HG03439 (cell line): ENCODE data around the gene ARID5B.

Experiments used
- ATAC-seq: cut with Tn5 transposase; IDR thresholded peaks from one replicate; pipeline ENCODE4 v1.9.1; 2021; ENCODE audit warnings: mild to moderate bottlenecking, moderate library complexity; ENCODE audit not compliant: unreplicated experiment

The ARID5B gene

DNA sequence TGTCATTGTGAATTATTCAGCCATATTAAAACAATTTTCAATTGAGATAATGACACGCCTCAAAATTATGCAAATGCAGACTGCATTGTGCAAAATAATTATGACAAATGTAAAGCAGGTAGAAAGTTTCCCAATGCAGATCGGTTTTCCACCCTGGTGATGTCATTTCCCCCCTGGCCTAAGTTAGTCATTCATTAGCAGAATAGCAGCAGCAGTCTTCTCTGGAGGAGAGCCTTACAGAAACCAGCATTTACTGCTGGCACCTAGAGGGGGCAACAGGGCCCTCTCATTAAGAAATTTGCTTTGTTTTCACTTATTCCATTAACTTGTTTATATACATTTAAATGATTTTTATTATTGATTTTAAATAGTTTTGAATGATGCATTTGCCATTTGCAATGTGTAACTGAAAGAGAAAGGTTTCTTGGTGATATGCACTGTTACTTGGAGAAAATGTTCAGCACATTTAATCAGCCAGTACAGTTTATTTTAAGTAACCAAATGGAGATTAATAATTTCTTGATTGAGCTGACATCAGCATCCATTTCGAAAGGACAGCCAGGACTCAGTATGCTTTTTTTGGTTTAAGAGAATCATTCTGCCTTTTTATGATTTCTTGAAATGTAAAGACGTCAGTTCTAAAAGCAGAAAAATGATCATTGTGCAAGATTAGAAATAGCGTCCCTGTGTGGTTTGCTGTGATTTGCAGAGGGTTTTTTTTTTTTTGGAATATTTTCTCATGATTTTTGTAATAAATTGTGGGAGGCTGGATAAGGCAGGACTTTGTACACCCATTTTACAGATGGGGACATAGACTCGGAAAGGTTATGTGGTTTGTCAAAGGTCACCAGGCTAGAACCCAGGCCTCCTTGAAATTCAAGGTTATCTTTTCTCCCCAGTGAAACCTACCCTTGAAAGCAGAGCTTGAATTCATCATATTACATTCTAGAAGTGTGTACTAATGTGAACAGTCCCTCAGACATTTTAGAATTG is 3.5 kb downstream of the ARID5B start:
- ATAC-seq: no peak

GRCh38 chr10:61905837-61906561 is 4.5 kb downstream of the ARID5B start:
- no peak for ATAC-seq

- no peak for ATAC-seq
Observed at GRCh38 chr10:61906562-61906901, 5.0 kb downstream of the ARID5B start.

- no peak for ATAC-seq
Observed at GRCh38 chr10:61907011-61907410, 5.5 kb downstream of the ARID5B start.

DNA sequence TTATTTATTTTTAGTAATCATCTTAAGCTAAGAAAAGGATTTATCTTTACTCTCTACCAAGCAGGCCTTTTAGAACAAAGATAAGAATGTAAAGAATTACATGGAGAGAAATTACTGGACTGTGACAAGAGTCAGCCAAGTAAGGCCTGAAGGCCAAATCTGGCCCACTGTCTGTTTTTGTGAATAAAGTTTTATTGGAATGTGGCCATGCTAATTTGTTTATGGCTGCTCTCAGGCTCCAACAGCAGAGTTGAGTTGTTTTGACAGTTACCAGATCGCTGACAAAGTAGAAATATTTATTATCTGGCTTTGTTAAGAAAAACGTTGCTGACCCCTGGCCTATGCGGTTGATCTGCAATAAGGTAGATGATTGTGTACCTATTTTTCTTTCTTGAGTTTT is 6.1 kb downstream of the ARID5B start:
- ATAC-seq: no peak

DNA sequence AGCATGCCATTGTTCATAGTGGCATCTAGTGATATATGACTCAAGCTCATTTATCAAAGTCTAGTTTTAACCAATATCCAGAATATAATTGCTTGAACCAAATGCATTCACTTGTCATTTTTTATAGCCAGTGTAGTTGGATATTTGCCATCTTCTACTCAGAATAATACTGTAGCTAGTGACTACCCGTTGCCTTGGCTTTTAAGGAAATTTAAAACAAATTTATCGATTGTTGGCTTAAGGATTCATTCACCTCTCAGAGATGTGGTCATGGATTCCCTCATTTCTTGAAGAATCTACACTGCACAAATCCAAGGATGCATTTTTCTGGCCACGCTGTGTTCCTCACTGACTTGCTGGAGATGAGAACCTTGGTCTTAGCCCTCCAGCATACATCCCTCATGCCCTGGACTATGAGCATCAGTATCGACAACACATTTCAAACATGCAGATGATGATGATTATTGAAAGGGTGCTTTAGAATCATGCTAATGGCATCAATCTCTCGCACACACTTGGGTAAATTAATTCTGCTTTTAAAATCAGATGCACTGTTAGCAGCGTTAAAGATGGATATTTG is 8.8 kb downstream of the ARID5B start:
- no peak for ATAC-seq

GRCh38 chr10:61910894-61911293 is 9.4 kb downstream of the ARID5B start:
- no peak for ATAC-seq

DNA sequence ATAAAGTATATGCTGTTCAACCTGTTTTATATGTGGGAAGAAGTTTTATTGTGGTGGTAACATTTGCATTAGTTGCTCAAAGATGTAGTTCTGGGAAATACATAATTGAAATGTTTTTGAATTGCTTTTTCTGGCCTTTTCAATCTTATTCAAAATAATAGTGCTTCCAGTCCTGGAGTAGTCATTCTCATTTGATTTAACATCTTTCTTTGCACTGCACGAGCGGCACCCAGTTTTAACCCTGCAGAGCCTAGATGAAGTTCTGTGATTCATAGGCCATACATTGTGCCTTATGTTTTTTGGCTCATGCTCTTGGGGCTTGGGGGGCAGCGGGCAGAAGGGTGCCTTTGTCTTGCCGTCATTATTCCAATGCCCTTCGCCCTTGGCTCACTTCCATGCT is 9.9 kb downstream of the ARID5B start:
- no peak for ATAC-seq

DNA sequence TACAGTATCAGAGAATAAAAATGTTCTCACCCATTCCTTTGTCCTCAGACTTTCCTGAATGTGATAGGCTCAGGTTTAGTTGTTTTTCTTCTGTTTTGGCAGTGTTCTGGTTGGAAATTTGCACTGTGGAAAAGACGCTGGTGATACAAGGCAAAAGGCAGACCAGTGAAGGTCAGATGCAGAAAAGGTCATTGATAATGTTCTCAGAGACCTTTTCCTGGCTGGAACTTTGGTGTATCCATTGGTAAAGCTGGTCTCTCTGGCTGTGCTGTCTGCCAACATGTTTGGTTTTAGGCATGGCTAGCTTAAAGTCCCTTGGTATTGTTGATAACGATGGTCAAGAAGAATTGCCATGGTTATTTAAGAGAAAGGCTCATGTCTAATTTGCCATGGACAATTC is 11.5 kb downstream of the ARID5B start:
- no peak for ATAC-seq

- ATAC-seq: no peak
Observed at GRCh38 chr10:61918140-61918539, 16.6 kb downstream of the ARID5B start.

DNA sequence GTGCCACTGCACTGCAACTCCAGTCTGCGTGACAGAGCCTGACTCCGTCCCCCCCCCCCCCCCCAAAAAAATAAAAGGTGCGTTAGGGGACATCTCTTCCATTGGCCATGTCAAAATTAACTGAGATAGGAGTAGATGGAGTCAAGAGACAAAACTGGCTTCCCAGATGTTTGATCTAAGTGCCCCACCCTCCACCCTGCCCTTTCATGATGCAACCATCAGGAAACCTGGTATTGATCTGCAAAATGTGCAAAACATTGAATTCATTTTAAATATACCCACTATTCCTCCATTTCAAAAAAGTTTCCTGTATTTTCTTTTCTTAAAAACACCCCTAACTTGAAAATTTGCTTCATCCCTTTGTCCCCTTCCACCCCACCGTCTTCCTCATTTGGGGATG is 17.5 kb downstream of the ARID5B start:
- no peak for ATAC-seq

DNA sequence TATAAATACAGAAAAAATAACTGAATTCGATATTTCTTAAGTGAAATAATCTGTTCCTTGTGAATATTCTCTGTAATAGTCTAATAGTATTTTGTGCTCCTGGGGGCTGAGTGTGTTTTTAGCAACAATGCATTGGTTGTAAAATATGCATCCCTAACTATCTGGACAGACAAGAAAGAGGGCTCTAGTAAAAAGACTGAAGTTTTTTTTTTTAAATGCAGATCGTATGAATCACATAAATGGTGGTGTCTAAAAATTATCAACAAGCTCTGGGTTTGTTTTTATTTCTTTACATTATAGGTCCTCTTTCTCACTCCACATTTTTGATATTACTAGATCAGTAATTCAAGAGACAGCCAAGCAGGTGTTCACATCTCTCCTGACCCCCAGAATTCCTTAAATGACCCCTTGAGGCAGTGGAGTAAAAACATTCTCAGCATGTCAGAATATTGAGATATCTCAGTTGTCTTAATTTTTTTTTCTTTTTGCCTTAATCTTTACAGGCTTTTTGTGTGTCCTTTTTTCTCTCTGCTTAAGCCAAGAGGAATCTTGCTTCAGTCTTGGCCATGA is 18.2 kb downstream of the ARID5B start:
- ATAC-seq: no peak

- no peak for ATAC-seq
Observed at GRCh38 chr10:61921143-61921542, 19.6 kb downstream of the ARID5B start.

DNA sequence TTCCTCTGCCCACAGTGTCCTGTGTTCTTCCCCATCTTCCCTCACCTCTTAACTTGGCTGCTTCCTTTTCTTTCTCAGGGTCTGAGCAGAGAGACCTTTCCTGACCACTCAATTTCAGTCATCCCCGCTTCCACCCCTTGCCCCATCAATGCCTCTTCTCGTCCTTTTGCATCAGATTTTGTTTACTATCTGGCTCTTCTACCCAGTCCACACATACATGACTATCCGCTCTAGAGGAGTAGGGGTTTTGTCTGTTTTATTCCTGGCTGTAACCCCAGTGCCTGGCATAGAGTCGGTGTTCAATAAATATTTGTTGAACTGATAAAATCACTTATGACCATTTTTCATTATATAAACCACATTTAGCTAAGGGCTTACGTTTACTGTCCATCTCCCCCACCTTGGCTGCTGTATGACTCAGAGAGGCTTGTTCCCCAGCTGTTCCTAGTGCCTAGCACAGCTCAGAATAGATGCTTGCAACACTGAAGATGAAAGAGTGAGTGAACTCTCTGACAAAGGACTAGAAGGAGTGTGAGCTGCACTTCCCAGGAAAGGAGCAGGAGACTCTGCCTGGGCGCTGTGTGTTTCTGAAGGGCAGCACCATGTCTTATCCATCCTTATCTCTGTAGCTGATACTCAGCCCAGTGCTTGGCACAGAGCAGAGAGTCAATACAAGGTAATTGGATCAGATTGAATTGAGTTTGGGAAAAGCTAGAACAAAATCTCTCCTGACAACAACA is 21.9 kb downstream of the ARID5B start:
- no peak for ATAC-seq

- ATAC-seq: no peak
Observed at GRCh38 chr10:61923950-61924274, 22.4 kb downstream of the ARID5B start.

GRCh38 chr10:61929555-61929954 is 28.1 kb downstream of the ARID5B start:
- ATAC-seq: no peak

GRCh38 chr10:61931620-61932332 is 30.3 kb downstream of the ARID5B start:
- no peak for ATAC-seq

DNA sequence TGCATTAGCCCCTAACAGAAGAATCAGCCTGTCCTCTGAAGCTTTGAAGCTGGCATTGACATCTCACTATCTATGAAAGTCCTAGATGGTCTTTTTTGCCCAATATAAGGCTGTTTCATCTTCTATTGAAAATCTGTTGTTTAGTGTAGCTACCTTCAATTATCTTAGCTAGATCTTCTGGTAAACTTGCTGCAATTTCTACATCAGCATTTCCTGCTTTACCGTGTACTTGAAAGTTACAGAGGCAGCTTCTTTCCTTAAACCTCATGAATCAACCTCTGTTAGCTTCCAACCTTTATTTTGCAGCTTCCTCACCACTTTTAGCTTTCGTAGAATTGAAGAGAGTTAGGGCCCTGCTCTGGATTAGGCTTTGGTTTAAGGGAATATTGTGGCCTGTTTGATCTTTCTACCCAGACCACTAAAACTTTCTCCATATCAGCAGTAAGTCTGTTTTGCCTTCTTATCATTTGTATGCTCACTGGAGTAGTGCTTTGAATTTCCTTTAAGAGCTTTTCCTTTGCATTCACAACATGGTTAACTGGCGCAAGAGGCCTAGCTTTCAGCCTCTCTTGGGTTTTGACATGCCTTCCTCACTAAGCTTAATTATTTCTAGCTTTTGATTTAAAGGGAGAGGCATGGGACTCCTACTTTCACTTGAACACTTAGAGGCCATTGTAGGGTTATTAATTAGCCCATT is 32.5 kb downstream of the ARID5B start:
- no peak for ATAC-seq

DNA sequence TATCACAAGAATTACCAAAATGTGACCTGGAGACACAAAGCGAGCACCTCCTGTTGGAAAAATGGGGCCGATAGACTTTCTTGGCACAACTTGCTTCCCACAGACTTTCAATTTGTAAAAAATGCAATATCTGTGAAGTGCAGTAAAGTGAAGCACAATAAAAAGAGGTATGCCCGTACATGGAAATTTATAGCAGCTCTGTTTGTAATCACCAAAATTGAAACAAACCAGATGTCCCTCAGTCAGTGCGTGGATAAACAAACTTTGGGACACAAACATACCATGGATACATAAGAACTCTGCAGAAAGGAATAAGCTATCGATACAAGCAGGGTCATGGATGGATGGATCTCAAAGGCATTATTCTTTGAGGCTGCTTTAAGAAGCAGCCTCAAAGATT is 33.6 kb downstream of the ARID5B start:
- no peak for ATAC-seq

- no peak for ATAC-seq
Observed at GRCh38 chr10:61936770-61937169, 35.3 kb downstream of the ARID5B start.
